ENCODE data around the gene ZFP1.

DNA sequence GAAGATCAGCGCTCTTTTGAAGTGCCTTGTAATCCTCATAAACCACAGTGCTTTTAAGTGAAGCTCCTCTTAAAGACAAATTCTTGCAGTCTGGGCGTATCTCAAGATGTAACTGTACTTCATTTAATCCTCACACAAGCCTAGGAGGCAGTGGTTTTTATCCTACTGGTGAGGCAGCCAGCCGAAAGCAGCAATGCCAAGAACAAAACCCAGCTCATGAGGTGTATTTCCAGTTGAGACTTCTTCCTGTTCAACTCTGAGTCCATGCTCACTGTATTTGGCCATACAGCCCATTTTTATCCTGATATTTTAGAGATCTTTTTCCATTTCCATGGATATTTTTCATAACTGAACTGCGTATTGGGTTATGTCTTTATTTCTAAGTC is 44.9 kb downstream of the ZFP1 start:
- TF ChIP-seq, protein P1, sequence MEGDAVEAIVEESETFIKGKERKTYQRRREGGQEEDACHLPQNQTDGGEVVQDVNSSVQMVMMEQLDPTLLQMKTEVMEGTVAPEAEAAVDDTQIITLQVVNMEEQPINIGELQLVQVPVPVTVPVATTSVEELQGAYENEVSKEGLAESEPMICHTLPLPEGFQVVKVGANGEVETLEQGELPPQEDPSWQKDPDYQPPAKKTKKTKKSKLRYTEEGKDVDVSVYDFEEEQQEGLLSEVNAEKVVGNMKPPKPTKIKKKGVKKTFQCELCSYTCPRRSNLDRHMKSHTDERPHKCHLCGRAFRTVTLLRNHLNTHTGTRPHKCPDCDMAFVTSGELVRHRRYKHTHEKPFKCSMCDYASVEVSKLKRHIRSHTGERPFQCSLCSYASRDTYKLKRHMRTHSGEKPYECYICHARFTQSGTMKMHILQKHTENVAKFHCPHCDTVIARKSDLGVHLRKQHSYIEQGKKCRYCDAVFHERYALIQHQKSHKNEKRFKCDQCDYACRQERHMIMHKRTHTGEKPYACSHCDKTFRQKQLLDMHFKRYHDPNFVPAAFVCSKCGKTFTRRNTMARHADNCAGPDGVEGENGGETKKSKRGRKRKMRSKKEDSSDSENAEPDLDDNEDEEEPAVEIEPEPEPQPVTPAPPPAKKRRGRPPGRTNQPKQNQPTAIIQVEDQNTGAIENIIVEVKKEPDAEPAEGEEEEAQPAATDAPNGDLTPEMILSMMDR (IDR thresholded peaks at IDR 0.05): no peak
- no peak for TF ChIP-seq POLR2A (IDR thresholded peaks at IDR 0.05)

All from lower leg skin (tissue), 3 donors.